Keratinocyte (primary cell): ENCODE results near the gene SLIT3.

ENCODE experiments used
- EZH2 ChIP-seq: IDR thresholded peaks from one replicate; pipeline ENCODE4 v1.6.1; 2012; ENCODE audit warnings: inconsistent platforms, mild to moderate bottlenecking, low read length, moderate library complexity
- TF ChIP-seq, protein P1 (sequence below), 3 experiments: IDR thresholded peaks in 1 of 3; conservative IDR thresholded peaks in 1 of 3; optimal IDR thresholded peaks in 1 of 3; 2 replicates in 2 of 3; 3 replicates in 1 of 3; pipeline versions ENCODE3 to v1.5.1; 2011; ENCODE audit warnings: low read length in 3 of 3, mild to moderate bottlenecking in 3 of 3, moderate library complexity in 2 of 3, control low read depth in 1 of 3, inconsistent platforms in 1 of 3; ENCODE audit not compliant: insufficient read depth in 2 of 3; ENCODE audit errors: extremely low read depth in 1 of 3

GRCh38 chr5:169115461-169116124 is 185.3 kb downstream of the SLIT3 start:
- TF ChIP-seq, protein P1, sequence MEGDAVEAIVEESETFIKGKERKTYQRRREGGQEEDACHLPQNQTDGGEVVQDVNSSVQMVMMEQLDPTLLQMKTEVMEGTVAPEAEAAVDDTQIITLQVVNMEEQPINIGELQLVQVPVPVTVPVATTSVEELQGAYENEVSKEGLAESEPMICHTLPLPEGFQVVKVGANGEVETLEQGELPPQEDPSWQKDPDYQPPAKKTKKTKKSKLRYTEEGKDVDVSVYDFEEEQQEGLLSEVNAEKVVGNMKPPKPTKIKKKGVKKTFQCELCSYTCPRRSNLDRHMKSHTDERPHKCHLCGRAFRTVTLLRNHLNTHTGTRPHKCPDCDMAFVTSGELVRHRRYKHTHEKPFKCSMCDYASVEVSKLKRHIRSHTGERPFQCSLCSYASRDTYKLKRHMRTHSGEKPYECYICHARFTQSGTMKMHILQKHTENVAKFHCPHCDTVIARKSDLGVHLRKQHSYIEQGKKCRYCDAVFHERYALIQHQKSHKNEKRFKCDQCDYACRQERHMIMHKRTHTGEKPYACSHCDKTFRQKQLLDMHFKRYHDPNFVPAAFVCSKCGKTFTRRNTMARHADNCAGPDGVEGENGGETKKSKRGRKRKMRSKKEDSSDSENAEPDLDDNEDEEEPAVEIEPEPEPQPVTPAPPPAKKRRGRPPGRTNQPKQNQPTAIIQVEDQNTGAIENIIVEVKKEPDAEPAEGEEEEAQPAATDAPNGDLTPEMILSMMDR (optimal IDR thresholded peaks at IDR 0.05 in 1 of 3, IDR thresholded peaks at IDR 0.05 in 1 of 3, conservative IDR thresholded peaks at IDR 0.05 in 1 of 3; ENCODE audit: extremely low read depth in 1 of 3, insufficient read depth in 2 of 3, low read length in 3 of 3), result no peak
- TF ChIP-seq EZH2, result no peak
